ENCODE data around the gene MRGPRE. TPM values are rescaled to one million over a fixed set of nuclear protein-coding genes. Genes with fewer than 3 reads are reported as not detected.
A peak's percentile ranks its signal among the peaks of the same experiment; 100 is the strongest.

Gene MRGPRE
- total RNA-seq, 4 donors from 2014 or later, result 0.47 TPM; not detected in 3

DNA sequence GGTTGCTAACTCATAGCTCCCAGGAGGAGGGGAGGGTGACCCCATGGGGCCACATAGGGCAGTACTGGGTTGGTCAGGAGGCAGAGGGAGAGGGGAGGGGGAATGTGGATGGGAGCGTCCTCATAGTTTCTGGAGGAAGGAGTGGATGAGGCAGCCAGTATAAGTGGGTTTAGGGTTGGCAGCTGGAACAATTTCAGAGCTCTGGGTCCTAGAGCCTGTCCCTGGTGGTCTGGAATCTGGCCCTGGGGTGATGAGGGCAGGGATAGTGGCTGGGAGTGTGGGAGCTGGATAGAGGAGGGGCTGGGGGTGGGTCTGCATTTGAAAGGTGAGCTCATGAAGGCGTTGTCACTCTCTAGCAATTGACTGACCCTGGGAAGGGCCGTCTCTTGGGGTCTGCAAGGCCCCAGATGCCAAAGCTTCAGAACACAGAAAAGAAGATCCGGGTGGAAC is 8.3 kb downstream of the MRGPRE start:
- Histone ChIP-seq H3K4me1 (peaks cover 13% of the 10 kb centered on the region), H3K36me3 (no peaks in the 10 kb centered on the region), H3K9me3 (no peaks in the 10 kb centered on the region), H3K27ac (no peak overlapping the region), H3K27me3 (peaks cover 52% of the 10 kb centered on the region), H3K4me3 (no peak overlapping the region)
- no peak for TF ChIP-seq EP300 (IDR thresholded peaks at IDR 0.05)
- no peak for TF ChIP-seq POLR2A (IDR thresholded peaks at IDR 0.05)
- TF ChIP-seq POLR2AphosphoS5 (IDR thresholded peaks at IDR 0.05), result no peak
- TF ChIP-seq, protein P1, sequence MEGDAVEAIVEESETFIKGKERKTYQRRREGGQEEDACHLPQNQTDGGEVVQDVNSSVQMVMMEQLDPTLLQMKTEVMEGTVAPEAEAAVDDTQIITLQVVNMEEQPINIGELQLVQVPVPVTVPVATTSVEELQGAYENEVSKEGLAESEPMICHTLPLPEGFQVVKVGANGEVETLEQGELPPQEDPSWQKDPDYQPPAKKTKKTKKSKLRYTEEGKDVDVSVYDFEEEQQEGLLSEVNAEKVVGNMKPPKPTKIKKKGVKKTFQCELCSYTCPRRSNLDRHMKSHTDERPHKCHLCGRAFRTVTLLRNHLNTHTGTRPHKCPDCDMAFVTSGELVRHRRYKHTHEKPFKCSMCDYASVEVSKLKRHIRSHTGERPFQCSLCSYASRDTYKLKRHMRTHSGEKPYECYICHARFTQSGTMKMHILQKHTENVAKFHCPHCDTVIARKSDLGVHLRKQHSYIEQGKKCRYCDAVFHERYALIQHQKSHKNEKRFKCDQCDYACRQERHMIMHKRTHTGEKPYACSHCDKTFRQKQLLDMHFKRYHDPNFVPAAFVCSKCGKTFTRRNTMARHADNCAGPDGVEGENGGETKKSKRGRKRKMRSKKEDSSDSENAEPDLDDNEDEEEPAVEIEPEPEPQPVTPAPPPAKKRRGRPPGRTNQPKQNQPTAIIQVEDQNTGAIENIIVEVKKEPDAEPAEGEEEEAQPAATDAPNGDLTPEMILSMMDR (IDR thresholded peaks at IDR 0.05), result no peak
- WGBS, result 73% methylated on average over 4 of the region's 4 CpGs
- no peak for DNase-seq (ENCODE audit: low spot score in 2 of 2)

DNA sequence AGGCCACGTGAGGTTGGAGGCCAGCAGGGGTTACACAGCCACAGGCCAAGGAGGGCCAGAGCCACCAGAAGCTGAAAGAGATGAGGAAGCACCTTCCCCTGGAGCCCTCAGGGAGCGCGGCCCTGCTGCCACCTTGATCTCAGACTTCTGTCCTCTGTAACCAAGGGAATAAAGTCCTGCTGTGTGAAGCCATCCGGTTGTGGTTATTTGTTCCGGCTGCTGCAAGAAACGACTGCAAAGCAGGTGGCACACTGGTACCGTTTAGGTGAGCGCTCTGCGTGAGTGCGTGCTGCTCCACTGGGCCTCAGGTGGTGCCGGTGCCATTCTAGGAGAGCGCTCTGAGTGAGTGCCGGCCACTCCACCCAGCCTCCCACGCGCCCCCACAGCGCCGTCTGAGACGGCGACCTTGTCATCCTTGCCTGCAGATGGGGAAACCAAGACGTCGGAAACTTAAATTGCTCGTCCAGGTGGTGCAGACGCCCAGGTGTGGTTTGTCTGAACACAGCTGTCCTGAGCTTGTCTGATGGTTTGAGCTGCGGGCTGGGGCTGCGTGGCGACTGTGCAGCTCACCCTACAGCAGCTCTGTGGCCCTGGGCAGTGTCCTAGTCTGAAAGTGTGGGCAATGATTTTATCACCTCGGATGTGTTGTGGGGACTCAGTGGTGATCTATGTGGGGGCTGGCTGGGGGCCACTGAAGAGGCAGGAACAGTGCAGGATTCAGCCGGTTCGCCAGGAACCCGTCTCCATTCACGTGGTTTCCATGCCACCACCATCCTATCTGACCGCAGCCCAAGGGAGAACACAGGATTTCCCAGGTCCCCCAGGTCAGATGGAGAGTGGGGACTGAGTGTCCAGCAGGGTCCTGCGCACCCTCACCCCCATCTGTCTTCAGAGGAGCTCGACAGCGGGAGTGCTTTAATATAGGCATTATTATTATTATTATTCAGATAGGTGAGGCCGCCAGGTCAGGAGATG is 9.0 kb downstream of the MRGPRE start:
- peaks cover 13% of the 10 kb centered on the region for H3K4me1 ChIP-seq
- TF ChIP-seq, protein P1 (IDR thresholded peaks at IDR 0.05), result no peak
- no peak for TF ChIP-seq POLR2A (IDR thresholded peaks at IDR 0.05)
- TF ChIP-seq POLR2AphosphoS5 (IDR thresholded peaks at IDR 0.05), result no peak
- TF ChIP-seq EP300 (IDR thresholded peaks at IDR 0.05), result no peak
- no peak for DNase-seq (ENCODE audit: low spot score in 2 of 2)
- no peaks in the 10 kb centered on the region for H3K9me3 ChIP-seq
- no peak overlapping the region for H3K27ac ChIP-seq
- H3K36me3 ChIP-seq, result no peaks in the 10 kb centered on the region
- H3K4me3 ChIP-seq, result no peak overlapping the region
- peaks cover 59% of the 10 kb centered on the region for H3K27me3 ChIP-seq
- WGBS, result 82% methylated on average over 14 of the region's 36 CpGs

DNA sequence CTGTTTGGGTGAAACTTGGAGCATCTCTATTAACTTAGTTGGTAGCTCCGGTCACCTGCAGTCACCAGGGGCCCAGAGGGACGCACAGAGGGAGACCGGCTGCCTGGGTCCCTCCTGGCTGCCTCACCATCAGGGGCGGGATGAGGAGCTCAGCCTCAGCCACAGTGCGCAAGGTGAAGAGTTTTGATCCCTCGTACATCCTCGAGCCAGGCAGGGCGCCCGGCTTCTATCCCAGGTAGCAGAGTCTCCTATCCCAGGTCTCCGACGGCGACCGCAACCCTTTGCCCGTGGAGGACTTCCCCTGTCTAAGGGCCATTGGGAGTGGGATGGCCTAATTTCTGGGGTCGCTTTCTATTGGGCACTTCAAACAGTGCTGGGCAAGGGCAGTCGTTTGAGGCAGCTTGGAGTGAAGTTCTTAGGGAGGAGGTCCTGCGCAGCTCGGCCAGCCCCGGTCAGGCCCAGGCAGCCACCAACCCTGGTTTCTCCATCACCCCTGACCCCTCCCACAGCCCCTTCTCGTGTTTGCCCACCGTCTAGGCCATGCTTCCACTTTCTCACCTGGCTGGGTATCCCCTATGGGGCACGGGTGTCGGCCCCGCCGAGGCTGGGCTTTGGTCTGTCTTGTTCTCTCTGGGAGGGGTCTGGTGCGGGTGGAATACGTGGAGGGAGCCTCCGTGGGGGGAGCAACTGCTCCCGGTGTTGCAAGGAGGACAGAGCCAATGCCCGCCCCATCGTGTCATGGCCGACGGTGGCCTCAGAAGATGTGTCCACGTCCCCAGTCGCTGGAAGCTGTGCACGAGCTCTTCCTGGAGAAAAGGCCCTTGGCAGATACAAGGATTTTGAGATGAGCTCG is 10.0 kb downstream of the MRGPRE start:
- peak in 1 of 2 donors; percentile 76 for DNase-seq (ENCODE audit: low spot score in 2 of 2)
- H3K4me1 ChIP-seq, result peaks cover 14% of the 10 kb centered on the region
- no peak overlapping the region for H3K4me3 ChIP-seq
- peaks cover 60% of the 10 kb centered on the region for H3K27me3 ChIP-seq
- no peak overlapping the region for H3K27ac ChIP-seq
- no peaks in the 10 kb centered on the region for H3K36me3 ChIP-seq
- 79% methylated on average over 27 of the region's 37 CpGs for WGBS
- TF ChIP-seq, protein P1 (IDR thresholded peaks at IDR 0.05), result no peak
- TF ChIP-seq EP300 (IDR thresholded peaks at IDR 0.05) (no peak), POLR2A (IDR thresholded peaks at IDR 0.05) (no peak), POLR2AphosphoS5 (IDR thresholded peaks at IDR 0.05) (no peak)
- no peaks in the 10 kb centered on the region for H3K9me3 ChIP-seq

DNA sequence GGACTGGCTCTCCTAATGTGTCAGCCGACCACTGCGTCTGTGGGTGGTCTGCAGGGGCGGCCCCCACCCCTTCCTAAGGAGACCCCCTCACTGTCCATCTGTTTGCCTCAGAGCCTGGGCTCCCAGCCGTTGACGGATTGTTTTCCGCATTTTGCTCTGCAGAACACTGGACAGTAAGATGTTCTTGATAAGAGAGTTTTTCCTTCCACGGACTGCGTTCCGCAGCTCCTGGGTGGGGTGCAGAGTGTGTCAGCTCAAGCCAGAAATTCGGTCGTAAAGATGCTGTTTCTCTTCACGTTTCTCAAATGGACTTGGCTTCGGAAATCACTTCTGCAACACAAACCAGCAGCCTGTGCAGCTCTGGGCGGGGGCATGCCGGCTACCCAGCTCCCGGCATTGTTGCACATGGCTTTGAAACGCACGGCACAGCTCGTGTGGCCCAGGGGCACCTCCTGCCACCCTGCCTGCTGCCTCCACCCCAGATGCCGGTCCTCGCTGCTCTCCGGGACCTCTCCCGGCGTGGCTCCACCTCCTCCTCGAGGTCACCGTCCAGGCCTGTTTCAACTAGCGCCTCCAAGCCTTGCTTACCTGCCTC is 10.7 kb downstream of the MRGPRE start:
- Histone ChIP-seq H3K4me3 (no peak overlapping the region), H3K36me3 (no peaks in the 10 kb centered on the region), H3K27ac (no peak overlapping the region), H3K9me3 (no peaks in the 10 kb centered on the region), H3K27me3 (peaks cover 60% of the 10 kb centered on the region), H3K4me1 (peaks cover 18% of the 10 kb centered on the region)
- 30% methylated on average over 19 of the region's 27 CpGs for WGBS
- no peak for DNase-seq (ENCODE audit: low spot score in 2 of 2)
- TF ChIP-seq EP300 (IDR thresholded peaks at IDR 0.05), result no peak

DNA sequence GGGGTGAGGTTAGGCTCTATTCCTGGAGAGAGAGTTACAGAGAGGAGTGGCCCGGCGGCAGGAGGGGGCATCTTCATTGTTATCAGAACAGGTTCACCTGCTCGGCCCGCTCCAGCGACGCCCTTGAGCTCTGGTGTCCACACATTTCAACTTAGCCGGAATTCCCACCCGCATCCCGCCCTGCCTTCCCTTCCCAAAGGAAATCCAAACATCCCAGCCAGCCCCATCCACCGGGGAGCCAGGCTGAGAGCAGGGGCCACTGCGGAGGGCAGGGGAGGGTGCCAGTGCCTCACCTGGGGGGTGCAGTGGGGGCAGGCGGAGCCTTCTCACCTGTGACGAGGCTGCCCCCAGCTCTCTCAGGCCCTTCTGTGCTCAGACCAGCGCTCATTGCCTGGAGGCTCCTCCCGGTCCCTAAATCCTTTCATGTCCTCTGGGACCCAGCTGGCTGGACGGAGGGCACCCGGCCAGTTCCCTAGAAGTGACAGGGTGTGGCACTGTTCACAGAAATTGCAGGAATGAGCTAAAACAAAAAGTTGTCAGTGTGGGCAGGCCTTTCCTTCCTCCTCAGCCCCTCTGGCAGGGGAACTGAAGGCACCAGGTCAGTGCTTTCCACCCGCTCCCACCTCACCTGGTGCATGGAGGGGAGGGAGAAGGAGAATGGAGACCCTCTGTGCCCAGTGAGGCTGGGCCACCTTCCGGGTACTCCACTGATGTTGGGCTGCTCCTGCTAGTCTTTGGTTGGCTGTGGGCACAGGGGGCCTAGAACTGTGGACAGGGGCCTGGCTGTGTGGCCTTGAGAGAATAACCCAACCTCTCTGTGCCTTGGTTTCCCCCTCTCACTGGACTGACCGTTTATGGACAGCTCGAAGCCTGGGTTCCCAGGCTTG is 11.5 kb downstream of the MRGPRE start:
- no peaks in the 10 kb centered on the region for H3K9me3 ChIP-seq
- no peaks in the 10 kb centered on the region for H3K36me3 ChIP-seq
- H3K4me1 ChIP-seq, result peaks cover 18% of the 10 kb centered on the region
- DNase-seq (ENCODE audit: low spot score in 2 of 2), result peak in 1 of 2 donors; percentile 59
- H3K4me3 ChIP-seq, result no peak overlapping the region
- TF ChIP-seq POLR2AphosphoS5 (IDR thresholded peaks at IDR 0.05) (no peak), EP300 (IDR thresholded peaks at IDR 0.05) (no peak), POLR2A (IDR thresholded peaks at IDR 0.05) (no peak)
- TF ChIP-seq, protein P1 (IDR thresholded peaks at IDR 0.05), result no peak
- H3K27me3 ChIP-seq, result peaks cover 68% of the 10 kb centered on the region
- no peak overlapping the region for H3K27ac ChIP-seq
- 55% methylated on average over 6 of the region's 21 CpGs for WGBS

All from suprapubic skin (tissue), 4 donors.